CD1c-positive myeloid dendritic cell (primary cell): ENCODE results near the gene TMEFF1.
A peak's percentile ranks its signal among the peaks of the same experiment; 100 is the strongest.

Experiments
- DNase-seq: peaks from one replicate; pipeline ENCODE4 v3.0.0-alpha.2; 2016; ENCODE audit errors: extremely low spot score

TMEFF1 gene

DNA sequence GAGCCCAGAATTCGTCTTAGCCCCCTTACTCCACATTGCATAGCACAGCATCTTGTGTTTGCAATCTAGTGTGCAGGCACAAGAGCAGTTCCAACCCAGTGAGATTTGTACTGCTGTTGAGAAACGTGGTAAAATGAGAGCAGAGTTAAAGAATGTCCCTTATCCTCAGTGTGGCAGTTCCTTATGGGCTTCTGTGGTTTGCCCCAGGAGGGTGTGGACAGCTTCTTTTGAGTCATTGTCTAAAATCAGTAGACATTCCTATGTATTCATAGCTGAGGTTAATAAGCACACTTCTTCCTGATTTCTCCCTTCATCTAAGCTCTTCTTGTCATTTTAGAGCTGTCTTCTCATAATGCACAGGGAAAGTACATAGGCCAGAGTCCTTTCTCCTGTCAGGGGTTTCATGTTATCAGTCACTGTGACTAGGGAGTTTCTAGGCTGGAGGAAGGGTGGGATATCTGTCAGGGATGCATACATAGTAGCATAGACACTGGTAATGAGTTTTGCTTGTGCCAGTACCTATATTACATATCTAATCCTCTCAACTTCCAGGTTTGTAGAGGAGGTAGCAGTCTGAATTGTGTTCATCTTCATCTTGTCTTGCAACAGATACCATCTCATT is 102.9 kb downstream of the TMEFF1 start:
- no peak for DNase-seq

DNA sequence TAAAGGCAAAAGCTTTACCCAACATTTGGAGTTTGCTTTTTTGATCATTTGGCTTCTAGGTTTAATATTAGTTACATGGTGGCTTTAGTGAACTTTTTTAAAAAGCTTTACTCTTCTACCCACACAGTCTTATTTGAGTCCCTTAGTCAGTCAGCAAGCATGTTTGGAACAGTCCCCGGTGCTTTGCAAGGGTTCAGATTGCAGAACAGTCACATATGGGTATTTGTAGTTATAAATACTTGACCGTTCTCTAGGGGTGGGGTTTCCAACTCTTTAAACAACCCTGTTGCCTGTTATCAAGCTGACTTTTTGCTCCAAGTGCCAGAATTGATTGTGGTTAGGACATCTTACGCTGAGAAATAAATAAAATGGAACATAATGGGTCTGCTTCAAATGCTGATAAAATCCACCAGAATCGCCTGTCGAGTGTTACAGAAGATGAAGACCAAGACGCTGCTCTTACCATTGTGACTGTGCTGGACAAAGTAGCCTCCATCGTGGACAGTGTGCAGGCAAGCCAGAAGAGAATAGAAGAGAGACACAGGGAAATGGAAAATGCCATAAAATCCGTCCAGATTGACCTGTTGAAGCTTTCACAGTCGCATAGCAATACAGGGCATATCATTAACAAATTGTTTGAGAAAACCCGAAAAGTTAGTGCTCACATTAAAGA is 105.0 kb downstream of the TMEFF1 start, which contains the start of gene CAVIN4:
Gene CAVIN4, plus strand, starts transcription at position 304 of the 673 bp plus-strand sequence. Its CDS starts 65 bp downstream, at position 369.
- no peak for DNase-seq

DNA sequence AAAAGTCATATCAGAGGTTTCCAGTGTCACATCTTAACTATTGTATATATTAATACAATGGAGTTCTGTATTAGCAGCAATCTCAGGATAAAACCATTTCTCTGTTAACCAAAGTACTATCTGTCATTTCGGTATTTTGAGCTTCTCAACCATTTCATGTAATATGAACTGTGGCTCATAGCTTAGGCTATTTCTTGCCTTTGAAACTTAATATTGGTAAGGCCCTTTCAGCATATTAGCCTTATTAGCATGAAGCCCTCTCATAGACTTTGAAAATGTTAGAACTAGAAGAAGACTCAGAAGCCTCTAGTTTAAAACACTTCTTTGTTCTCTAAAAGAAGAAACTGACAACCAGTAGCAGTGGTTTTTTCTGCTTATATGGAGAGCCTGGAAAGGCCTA is 105.7 kb downstream of the TMEFF1 start:
- no peak for DNase-seq

DNA sequence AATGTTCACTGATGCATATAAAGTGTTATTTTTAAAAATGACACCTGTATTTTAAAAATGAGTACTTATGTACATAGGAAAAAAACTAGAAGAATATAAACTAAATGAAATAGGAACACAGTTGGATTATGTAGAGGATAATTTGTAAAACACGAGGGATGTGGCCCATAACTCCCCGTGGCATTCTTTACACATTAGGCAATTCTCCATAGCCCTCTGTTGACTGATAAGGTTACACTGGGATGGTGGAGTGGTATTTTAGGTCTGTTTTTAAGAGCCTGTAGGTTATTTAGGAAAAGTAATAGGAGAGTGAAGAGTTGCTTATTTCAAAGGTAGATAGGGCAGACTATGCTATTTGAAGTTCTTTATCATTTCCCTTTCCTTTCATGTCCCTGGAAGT is 106.7 kb downstream of the TMEFF1 start:
- DNase-seq = no peak

DNA sequence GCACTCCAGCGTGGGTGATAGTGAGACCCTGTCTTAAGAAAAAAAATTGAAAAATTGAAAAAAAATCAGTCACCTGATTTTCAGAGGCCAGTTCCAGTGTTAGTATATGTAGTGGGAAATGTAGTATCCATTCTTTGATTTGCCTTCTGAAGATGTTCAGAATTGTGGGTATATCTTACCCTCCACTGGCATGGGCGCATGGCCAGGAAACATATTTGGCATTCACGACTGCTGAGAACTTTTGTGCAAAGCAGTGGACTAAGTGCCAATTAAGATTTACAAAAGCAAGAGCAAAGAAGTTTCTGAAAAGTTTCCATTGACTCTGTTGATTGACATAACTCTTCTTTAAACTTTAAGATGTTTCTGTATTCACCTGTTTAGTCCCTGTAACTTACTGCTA is 107.3 kb downstream of the TMEFF1 start:
- no peak for DNase-seq

DNA sequence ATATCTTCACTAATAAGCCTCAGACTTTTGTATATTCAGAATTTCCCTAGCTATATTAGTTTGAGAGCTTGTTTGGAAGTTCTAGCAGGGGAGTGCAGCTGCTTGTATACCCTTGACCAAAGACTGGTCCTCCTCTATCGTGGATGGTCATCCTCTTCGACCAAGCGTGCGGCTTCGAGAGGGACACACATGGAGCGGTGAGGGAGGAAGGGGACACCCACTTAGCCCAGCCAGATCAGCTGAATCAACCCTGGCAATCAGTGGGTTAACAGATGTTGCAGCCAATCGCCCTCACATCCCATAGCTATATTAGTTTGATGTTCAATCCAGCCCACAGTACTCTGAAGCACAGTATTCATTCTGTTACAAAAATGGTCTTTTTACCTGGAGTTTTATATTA is 108.1 kb downstream of the TMEFF1 start:
- DNase-seq = no peak

DNA sequence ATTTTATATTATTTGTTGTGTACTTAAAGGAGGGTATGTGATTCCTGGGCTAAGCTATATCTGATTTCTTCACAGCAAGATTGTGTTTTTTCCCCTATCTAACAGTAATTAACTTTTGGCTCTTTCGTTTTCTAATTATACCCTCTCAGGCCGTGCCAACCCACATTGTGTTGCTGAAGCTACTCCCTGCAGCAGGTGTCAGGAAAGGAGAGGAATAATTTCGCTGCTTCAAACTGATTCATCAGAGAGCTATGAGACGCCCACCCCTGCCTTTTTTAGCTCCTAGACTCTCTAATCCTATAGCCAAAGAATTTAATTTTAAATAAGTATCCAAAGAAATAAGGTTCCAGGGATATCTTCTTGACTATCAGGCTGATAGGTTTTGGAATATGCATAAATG is 108.7 kb downstream of the TMEFF1 start:
- no peak for DNase-seq

DNA sequence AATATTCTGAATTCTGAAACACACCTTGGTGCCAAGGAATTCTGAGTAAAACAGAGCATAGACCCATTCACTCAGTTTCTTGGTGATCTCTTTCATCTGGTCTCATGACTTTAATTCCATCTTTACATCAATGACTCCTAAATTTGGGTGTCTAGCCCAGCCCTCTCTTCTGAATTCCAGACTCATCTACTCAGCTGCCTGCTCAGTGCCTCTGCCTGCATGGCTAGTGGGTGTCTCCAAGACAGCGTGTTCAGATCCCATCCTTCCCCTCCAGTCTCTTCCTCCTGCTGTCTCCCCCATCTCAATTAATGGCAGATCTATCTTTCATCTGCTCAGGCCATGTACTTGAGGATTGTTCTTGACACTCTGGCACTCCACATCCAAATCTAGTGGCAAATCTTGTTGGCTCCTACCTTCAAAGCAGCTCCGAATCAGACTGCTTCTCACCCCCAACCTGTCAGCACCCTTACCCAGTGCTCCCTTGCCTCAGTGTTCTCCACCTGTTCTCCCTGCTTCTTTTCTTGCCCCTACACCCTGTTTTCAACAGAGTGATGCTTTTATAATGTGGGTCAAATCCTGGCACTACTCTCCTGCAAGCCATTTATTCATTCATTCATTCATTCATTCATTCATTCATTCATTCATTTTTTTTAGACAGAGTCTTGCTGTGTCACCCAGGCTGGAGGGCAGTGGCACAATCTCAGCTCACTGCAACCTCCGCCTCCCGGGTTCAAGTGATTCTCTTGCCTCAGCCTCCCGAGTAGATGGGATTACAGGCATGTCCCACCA is 110.3 kb downstream of the TMEFF1 start:
- DNase-seq = no peak

DNA sequence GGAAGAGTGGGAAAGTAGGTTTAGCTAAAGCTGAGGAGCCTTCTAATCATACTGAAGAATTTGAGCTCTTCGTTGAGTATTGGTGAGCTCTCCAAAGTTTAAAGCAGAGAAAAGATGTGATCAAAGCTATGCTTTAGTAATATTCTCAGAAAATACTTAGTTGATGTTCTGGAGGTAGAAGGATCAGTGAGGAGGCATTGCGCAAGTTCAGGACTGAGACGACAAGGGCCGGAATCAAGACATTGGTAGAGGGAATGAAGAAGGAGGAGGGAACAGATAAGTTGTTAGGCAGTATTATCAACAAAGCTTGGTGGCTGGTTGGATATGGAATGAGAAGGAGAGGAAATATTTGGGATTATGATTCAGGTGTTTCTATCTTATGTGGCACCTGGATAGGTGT is 112.0 kb downstream of the TMEFF1 start:
- DNase-seq = no peak

DNA sequence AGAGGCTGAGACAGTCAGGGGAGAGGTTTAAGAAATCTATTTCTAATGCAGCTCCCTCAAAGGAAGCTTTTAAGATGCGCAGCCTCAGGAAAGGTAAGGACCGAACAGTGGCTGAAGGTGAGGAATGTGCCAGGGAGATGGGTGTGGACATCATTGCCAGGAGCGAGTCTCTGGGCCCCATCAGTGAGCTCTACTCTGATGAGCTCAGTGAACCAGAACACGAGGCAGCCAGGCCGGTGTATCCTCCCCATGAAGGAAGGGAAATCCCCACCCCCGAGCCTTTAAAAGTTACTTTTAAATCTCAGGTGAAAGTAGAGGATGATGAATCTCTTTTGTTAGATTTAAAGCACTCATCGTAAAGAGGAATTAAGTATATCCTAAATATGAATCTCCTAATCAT is 113.1 kb downstream of the TMEFF1 start:
- no peak for DNase-seq

DNA sequence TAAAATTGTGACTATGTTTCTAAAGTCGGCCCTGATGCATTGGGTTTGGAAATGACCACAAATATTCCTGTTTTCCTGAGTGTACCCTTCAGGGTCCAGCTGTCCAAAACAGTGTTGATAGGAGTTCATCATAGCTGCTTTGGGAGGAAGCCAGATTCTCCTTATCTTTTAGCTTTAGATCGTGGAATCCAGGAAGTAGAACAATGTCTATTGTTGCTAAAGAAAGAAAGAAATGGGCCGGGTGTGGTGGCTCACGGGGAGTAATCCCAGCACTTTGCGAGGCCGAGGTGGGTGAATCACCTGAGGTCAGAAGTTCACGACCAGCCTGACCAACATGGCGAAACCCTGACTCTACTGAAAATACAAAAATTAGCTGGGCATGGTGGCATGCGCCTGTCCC is 114.4 kb downstream of the TMEFF1 start:
- no peak for DNase-seq

DNA sequence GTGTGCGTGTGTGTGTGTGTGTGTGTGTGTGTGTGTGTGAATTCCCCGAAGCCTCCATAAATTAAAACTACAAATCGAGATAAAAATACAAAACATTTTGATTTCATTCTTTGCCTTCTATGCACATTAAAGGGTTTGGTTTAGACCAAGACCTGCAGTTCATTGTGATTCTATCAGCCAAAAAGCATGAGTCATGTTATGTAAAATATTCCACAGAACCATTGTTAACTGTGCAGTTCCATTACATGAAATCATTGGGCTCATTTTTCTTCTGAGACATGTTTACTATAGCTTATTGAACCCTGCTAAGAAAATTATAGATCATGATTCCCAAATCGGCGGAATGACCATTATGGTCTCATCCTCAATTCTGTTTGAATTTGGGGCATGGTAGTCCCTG is 116.6 kb downstream of the TMEFF1 start:
- DNase-seq = no peak

DNA sequence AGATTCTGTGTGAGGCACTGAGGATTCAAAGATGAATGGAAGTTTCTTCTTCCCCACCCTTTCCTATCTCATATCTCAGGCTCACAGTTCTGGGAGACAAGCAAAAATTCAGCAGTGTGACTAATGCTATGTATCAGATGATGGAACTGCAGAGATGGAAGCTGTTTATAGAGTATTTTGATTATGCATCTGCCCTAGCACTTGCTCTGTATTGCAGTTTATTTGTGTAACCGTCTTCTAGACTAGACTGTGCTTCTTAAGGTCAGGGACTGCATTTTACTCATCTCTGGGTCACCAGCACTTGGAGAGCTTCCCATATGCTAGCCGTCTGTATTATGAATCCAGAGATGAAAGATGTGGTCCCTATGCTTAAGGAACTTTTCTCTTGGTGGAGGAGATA is 117.5 kb downstream of the TMEFF1 start:
- DNase-seq = no peak

DNA sequence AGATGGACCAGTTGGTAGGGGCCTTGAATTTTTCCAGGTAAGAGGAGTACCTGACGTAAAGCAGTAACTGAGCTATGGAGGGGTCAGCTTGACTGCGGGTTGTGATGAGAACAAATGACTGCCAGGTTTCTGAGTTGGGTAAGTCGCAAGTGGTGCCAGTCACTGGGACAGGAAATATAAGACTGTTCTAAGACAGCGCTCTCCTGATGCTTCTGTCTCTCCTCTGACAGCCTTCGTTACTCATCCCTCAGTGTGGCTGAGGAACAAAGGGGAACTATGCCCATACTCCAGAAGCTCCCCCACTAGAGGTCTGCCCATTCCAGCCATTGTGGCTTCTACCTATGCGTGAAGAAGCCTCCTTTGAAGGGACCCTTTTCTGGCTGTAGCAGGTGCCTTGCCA is 118.2 kb downstream of the TMEFF1 start:
- no peak for DNase-seq

DNA sequence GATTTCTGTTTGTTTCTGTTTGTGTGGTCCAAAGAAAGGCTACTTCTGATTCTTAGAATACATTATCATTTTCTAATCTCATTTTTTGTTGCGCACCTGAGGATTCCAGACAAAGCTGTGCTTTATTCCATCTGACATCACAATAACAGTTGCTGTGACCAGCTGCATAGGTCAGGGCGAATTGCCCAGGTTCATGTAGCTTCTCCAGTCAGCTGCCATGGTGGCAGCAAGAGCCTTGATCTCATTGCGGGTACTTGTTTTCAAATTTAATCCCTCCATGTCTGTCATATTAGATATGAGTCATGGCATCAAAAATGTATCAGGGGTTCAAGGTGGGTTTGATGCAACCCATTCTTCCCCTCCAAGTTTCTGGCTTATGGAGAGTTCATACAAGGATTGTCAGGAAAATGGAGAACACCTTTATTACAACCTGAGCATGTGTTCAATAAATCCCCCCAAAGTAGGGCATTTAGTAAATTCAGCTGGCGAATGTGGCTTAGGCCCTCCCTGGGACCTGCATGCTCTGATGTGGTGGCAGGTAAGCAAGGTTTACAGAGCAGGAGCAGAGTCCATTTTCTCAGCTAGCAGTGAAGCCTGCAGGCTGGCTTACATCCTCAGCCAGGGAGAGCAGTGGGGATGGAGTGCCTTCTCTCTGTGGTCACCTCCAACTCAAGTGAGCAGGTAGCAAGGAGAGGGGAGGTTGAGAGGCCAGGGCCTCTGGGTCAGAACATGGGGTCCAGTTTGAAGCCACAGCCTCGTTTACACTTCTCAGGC is 118.9 kb downstream of the TMEFF1 start:
- DNase-seq = no peak

DNA sequence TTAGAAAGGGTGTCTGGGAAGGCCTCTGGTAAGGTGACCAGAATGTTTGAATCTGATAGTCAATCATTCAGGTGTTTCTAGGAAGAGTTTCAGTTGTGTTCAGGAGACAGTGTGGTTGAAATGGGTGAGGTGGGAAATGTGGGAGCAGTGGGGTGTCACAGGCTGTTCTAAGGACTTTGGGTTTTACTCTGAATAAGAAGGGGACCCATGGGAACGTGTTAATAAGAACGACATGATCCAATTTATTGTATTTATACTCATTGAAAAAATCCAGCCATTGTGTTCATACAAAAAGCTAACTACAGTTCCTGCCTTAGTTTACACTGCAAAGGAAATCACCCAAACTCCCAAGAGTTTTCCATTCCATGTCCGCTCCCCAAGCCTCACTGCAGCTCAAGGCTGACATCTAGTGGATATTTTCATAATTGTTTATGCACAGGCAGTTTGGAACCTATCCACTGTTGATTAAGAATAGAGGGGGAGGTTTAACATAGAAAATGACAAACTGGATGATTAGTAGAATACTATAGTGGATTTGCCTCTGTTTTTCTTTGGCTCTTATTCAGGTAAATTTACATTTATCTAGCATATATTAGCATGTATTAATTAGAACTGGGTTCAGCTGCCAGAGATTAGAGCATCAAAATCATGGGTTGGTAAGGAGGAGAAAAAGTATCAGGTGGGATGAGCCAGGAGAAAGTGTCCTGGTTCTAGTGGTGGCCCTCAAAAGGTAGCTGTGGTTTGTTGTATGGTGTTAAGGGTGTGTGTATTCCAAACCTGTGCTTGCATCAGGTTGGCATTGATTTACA is 122.6 kb downstream of the TMEFF1 start:
- peak; percentile 67 for DNase-seq

DNA sequence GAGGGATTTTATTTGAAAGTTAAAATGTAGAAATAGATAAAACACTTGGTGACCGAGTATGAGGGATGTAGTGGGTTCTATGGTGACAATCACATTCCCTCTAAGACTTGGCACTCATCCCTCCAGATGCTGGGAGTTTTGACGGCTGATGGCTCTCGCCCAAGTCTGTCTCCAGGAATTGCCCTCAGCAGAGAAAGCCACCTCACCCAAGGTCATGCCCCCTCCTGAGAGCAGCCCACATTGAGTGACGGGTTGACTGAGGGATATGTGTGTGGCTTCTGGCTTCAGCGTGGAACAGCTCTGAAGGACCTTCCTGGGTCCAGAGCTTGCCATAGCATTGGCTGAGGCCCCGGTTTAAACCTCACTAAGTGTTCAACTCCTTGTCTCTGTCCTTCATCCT is 124.3 kb downstream of the TMEFF1 start:
- no peak for DNase-seq

DNA sequence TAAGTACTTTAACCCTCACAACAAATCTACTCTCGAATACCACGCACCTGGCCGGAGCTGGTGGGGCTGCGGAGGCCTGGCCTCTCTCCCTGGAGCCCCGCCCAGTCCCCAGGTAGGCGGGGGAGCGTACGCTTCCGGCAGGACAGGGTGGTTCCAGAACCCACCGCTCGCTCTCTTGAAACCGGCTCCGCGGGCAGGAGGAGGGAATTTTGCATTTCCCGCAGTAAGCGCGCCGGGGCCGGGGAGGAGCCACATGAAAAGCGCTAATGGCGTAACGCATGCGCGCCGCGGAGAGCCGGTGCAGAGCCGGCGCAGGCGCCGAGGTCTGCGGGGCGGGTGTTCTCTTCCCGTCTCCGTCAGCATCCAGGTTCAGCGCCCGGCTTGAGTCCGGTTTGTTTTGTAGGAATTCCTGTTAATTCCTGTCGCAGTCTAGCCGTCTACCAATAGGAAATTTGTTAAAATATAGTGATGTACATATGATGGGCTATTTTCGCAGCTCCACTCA is 125.7 kb downstream of the TMEFF1 start:
- DNase-seq = peak; percentile 89

DNA sequence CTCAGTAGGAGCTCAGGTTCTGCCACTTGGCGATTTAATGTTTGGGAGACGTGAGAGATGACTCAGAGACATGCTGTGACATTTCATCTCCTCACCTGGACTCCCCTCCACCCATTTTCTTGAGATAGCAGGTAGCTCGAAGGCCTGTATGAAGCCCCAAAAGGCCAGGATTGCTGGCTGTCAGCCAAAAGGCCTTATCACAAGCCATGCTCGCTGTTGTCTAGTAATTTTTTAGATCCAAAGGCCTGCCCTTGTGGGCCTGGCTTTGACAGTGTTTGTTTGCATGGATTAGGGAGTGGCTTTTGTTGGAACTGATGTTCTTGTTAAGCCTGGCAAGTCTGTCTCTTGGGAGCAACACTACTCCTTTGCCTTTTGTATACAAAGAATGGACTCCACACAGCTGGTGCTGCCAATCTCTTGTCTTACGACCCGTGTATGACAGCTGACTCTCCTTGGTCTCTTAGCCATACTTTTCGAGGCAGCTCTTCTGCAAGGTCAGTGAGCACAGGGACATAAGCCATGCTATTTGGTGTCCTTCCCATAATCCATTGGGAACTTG is 127.7 kb downstream of the TMEFF1 start:
- no peak for DNase-seq

DNA sequence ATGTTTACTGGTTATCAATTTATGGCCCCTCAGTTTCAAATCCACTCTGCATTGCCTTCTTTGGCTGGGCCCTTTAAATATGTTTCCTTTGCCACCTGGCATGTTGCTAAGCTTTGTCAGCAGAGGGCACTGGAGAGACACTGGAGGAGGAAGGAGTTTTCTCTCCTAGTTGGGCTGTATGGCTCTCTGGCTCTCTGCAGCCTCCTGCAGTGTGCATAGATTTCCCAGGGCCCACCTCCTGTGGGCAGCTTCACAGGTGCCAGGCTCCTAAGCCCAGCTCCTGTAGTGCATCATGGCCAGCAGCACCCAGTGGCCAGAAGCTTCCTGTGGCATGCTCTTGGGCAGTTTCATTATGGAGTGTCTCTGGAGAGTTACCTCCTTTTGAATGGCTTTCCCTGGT is 128.3 kb downstream of the TMEFF1 start:
- DNase-seq = peak; percentile 50

DNA sequence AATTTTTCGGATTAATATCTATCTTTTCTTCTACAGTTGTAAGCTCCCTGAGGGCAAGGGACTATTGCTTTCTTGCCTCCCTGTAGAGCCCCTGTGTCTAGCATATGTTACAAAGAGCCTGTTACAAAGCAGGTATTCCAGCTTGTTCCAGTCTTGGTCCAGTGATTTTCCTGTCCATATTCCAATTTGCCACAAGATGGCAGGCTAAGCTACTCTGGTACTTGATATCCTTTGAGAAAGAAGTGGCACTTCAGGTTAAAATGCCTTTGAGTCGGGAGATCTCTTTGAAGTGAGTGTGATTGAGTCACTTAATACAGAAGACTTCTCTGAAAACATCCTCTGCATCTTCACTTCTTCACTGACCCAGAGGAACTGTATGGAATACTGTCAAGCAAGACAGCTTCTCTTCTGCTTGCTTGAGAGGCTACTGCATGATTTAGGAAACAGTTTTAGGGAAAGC is 129.4 kb downstream of the TMEFF1 start:
- peak; percentile 14 for DNase-seq
